Lung (tissue), 12 donors: ENCODE measurements around the gene FOXN3. TPM values are rescaled to one million over a fixed set of nuclear protein-coding genes. Genes with fewer than 3 reads are reported as not detected.

ENCODE experiments used
- ATAC-seq: fragments of 200-7000 bp; cut with Tn5 transposase; one replicate; pipeline ENCODE4 v1.9.1; 2020; ENCODE audit warnings: moderate number of reproducible peaks; ENCODE audit not compliant: insufficient read depth, low FRiP score
- DNase-seq, 3 donors: peaks; one replicate each; pipeline ENCODE4 v3.0.0-alpha.2; 2013 to 2017
- H3K27ac ChIP-seq, 2 donors: one replicate each; pipeline ENCODE4 v1.5.1; 2013; ENCODE audit warnings: mild to moderate bottlenecking in 2 of 2, moderate library complexity in 2 of 2, control low read depth in 1 of 2, inconsistent platforms in 1 of 2, low read depth in 1 of 2, low read length in 1 of 2
- H3K27me3 ChIP-seq, 3 donors: one replicate each; pipeline ENCODE4 v1.5.1; 2013; ENCODE audit warnings: low read length in 2 of 3; ENCODE audit not compliant: control insufficient read depth in 3 of 3, insufficient read depth in 3 of 3
- H3K36me3 ChIP-seq, 4 donors: one replicate each; pipeline ENCODE4 v1.5.1; 2013; ENCODE audit warnings: low read length in 4 of 4, mild to moderate bottlenecking in 1 of 4, moderate library complexity in 1 of 4; ENCODE audit not compliant: control insufficient read depth in 4 of 4, insufficient read depth in 4 of 4
- H3K4me1 ChIP-seq, 5 donors: one replicate each; pipeline ENCODE4 v1.5.1; 2013; ENCODE audit warnings: low read length in 5 of 5, mild to moderate bottlenecking in 2 of 5, moderate library complexity in 1 of 5; ENCODE audit not compliant: control insufficient read depth in 5 of 5, insufficient read depth in 5 of 5
- H3K4me3 ChIP-seq: one replicate; pipeline ENCODE4 v1.5.1; 2013; ENCODE audit warnings: mild to moderate bottlenecking, control low read depth, moderate library complexity
- H3K9ac ChIP-seq, 2 donors: one replicate each; pipeline ENCODE4 v1.5.1; 2013; ENCODE audit warnings: low read length in 2 of 2, control low read depth in 1 of 2; ENCODE audit not compliant: insufficient read depth in 1 of 2
- H3K9me3 ChIP-seq, 4 donors: one replicate each; pipeline ENCODE4 v1.5.1; 2013; ENCODE audit warnings: low read length in 3 of 4, mild to moderate bottlenecking in 1 of 4, moderate library complexity in 1 of 4; ENCODE audit not compliant: control insufficient read depth in 4 of 4, insufficient read depth in 3 of 4
- CTCF ChIP-seq: IDR thresholded peaks from 2 replicates; pipeline ENCODE4 v1.5.1; 2012; ENCODE audit warnings: mild to moderate bottlenecking; ENCODE audit errors: control extremely low read depth, extremely low read depth
- WGBS, 2 donors: extraction: QIAGEN DNeasy Blood & Tissue Kit; methylation state at CpG; one replicate each; pipeline ENCODE4 v1.1.7; 2013; 5-methylcytosine and 5-hydroxymethylcytosine counted together
- polyA plus RNA-seq, 2 donors: library from polyadenylated mRNA; stranded (reverse); fragments of 200-250 nt; gene quantifications; one replicate each; pipeline ENCODE4 v1.2.1, GENCODE V29; 2013
- total RNA-seq, 2 donors: library from RNA; depleted of rRNA in 1 of 2; stranded (reverse); fragments of >200 nt in 1 of 2; gene quantifications; one replicate each; pipeline ENCODE4 v1.2.1, GENCODE V29; 2014 to 2021
- donor health status: control.
- donor health status: control.
- donor health status: Bipolar disorder and iron deficiency.
- donor health status: healthy.
- donor health status: DM: yes; HTN: yes; CAD: no.

Gene FOXN3
- total and polyA plus RNA-seq, 4 donors = 12.7 to 69.7 (median 34.9) TPM

DNA sequence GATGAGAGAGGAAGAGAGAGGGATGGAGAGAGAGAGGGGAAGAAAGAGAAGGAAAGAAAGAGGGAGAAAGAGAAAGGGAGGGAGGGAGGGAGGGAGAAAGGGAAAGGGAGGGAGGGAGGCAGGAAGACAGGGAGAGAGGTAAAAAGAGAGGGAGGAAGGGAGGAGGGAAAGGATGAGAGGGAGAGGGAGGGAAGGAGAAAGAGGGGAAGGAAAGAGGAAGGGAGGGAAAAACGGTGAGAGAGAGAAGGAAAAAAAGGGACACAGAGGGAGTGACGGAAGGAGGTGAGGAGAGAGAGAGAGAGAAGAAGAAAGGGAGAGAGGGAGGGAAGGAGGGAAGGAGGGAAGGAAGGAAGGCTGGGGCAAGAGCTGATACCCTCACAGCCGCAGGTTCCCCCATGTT is 56.8 kb downstream of the FOXN3 start:
- WGBS, 2 donors = 23 to 73% methylated on average over 2 to 3 of the region's 3 CpGs
- H3K4me3 ChIP-seq = no peak overlapping the region
- no peak overlapping the region for H3K9ac ChIP-seq
- ATAC-seq (no peak), DNase-seq (no peak)
- H3K4me1 ChIP-seq = peaks cover 5 to 26% (median 9%) of the 10 kb centered on the region in 5 donors
- no peak overlapping the region for H3K27ac ChIP-seq
- TF ChIP-seq CTCF = no peak
- H3K36me3 ChIP-seq = peaks cover 0 to 4% (median 0%) of the 10 kb centered on the region in 4 donors
- no peaks in the 10 kb centered on the region for H3K27me3 ChIP-seq
- no peaks in the 10 kb centered on the region for H3K9me3 ChIP-seq

DNA sequence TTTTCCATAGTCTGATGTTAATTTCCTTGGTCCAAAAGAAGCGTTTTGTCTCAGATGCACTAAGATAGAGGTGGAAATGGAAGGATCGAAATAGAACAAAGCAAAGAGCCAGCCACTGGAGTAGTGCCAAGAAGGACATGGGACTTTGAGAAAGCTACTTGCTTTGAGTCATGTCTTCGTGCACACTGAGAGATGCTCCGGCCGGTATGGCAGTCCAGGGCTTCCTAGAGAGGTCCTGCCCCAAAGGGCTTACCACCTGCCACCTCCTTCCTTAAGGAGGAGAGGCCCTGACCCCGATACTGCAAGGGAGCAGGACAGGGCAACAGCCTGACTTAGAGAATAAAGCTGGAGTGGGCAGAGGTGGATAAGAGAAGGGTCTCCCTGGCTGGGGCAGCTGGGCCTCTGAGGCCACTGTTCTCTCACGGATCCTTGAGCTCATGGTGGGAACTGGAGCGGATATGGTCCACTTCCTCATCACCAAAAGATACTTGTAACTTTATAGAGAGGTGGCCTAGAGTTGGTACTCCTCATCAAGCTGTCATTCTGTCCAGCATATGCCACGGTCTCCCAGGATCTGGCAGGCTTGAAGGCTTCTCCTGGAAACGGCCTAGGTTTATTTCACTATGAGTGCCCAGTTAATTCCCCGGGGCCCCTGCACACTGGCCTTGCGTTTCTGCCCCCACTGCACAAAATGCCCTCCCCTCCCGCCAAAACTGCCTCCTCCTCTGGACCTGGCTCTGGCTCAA is 57.4 kb downstream of the FOXN3 start:
- Histone ChIP-seq H3K9me3 (no peaks in the 10 kb centered on the region), H3K27ac (peak overlapping the region in 1 of 2 donors; percentile 15), H3K27me3 (no peaks in the 10 kb centered on the region), H3K4me3 (no peak overlapping the region), H3K9ac (no peak overlapping the region), H3K4me1 (peaks cover under 1 to 23% (median 4%) of the 10 kb centered on the region in 5 donors), H3K36me3 (peaks cover 0 to 4% (median 0%) of the 10 kb centered on the region in 4 donors)
- DNase-seq (peak in 1 of 3 donors; percentile 40), ATAC-seq (no peak)
- TF ChIP-seq CTCF = no peak
- WGBS, 2 donors = 54 to 62% methylated on average over 13 of the region's 13 CpGs

DNA sequence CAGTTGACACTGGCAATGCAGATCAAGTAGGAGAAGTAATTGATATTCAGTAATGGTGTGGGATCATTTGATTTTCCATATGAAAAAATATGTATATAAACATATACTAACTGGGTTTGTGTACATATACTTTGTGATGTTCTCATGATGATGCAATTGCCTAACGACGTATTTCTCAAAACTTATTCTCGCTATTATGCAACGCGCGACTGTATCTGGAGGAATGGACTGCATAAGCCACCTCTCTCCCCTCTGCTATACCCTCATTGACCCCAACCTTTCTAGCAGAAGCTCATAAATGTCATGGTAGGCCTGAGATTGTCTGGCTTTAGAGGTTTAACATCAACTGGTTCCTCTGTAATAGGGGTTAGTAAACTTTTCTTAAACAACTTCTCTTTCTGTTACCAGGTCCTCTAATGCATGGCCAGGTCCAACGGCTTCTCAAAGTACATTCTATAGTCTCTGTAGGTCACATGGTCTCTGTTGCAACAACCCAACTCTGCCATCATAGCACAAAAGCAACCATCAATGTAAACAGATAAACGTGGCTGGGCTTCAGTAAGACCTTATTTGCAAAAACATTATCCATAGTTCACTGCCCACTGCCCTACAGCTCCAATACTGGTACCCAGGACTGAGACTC is 59.3 kb downstream of the FOXN3 start:
- WGBS, 2 donors = 28 to 62% methylated on average over 8 of the region's 8 CpGs
- no peak overlapping the region for H3K9ac ChIP-seq
- peak; percentile 41 for ATAC-seq

More for the DNA sequence above, 59.3 kb downstream of the FOXN3 start:
- no peak for DNase-seq
- Histone ChIP-seq H3K36me3 (peaks cover 0 to 4% (median 0%) of the 10 kb centered on the region in 4 donors), H3K4me3 (no peak overlapping the region), H3K27me3 (no peaks in the 10 kb centered on the region), H3K27ac (no peak overlapping the region), H3K9me3 (no peaks in the 10 kb centered on the region), H3K4me1 (peaks cover 2 to 17% (median 7%) of the 10 kb centered on the region in 5 donors)
- TF ChIP-seq CTCF = no peak
